K562 (cell line): ENCODE results near the gene RHBDF2. TPM values are rescaled to one million over a fixed set of nuclear protein-coding genes. Genes with fewer than 3 reads are reported as not detected.
A peak's percentile ranks its signal among the peaks of the same experiment; 100 is the strongest.

ENCODE experiments used
- ARID1B ChIP-seq: fragments of 450-650 bp; IDR thresholded peaks from 2 replicates; pipeline ENCODE4 v1.6.1; 2016; ENCODE audit warnings: antibody characterized with exemption, mild to moderate bottlenecking, inconsistent platforms
- ARID3A ChIP-seq: IDR thresholded peaks from 2 replicates; pipeline ENCODE4 v1.6.1; 2012; ENCODE audit warnings: low read depth, low read length, improper control_type of control experiment, borderline replicate concordance
- BRCA1 ChIP-seq, 2 experiments: fragments of 450-650 bp in 1 of 2; sonication (generic) in 1 of 2; formaldehyde crosslinking in 1 of 2; IDR thresholded peaks; 2 replicates each; pipeline versions ENCODE4 v1.5.0 to v1.6.1; 2017 to 2020; ENCODE audit warnings: mild to moderate bottlenecking in 1 of 2, missing genetic modification reagents in 1 of 2
- CBFA2T3 ChIP-seq: fragments of 450-650 bp; IDR thresholded peaks from 2 replicates; pipeline ENCODE4 v1.6.1; 2017
- CEBPB ChIP-seq: fragments of 450-650 bp; IDR thresholded peaks from 2 replicates; pipeline ENCODE4 v1.6.1; 2016; ENCODE audit warnings: missing genetic modification characterization, missing compliant biosample characterization
- DPF2 ChIP-seq: fragments of 450-650 bp; IDR thresholded peaks from 2 replicates; pipeline ENCODE4 v1.6.1; 2016
- HDAC2 ChIP-seq: fragments of 450-650 bp; IDR thresholded peaks from 2 replicates; pipeline ENCODE4 v1.6.1; 2016; ENCODE audit warnings: mild to moderate bottlenecking
- HDAC6 ChIP-seq: IDR thresholded peaks from 2 replicates; pipeline ENCODE4 v1.6.1; 2012; ENCODE audit warnings: low read depth, mild to moderate bottlenecking, control low read depth, inconsistent platforms, low read length, moderate library complexity
- HDGF ChIP-seq: fragments of 450-650 bp; IDR thresholded peaks from 2 replicates; pipeline ENCODE4 v1.6.1; 2016
- HMGN3 ChIP-seq: IDR thresholded peaks from 2 replicates; pipeline ENCODE4 v1.6.1; 2011; ENCODE audit warnings: borderline replicate concordance, low read depth, mild to moderate bottlenecking, mixed read lengths, low read length; ENCODE audit not compliant: insufficient read length; ENCODE audit errors: extremely low read depth
- L3MBTL2 ChIP-seq: fragments of 450-650 bp; IDR thresholded peaks from 2 replicates; pipeline ENCODE4 v1.6.1; 2016; ENCODE audit warnings: mild to moderate bottlenecking, moderate library complexity
- LEF1 ChIP-seq: fragments of 450-650 bp; IDR thresholded peaks from 2 replicates; pipeline ENCODE4 v1.6.1; 2016; ENCODE audit warnings: mild to moderate bottlenecking
- MAFK ChIP-seq: IDR thresholded peaks from 2 replicates; pipeline ENCODE4 v1.6.1; 2011; ENCODE audit warnings: low read length, improper control_type of control experiment
- SMARCB1 ChIP-seq: IDR thresholded peaks from 2 replicates; pipeline ENCODE4 v1.6.1; 2011; ENCODE audit warnings: improper control_type of control experiment, low read depth; ENCODE audit not compliant: insufficient read length
- THAP12 ChIP-seq: fragments of 250-450 bp; sonication (Bioruptor Pico); IDR thresholded peaks from 2 replicates; pipeline ENCODE4 v1.9.0; 2021; ENCODE audit warnings: mild to moderate bottlenecking, inconsistent platforms
- ZNF395 ChIP-seq: fragments of 200-800 bp; sonication (Bioruptor generic); IDR thresholded peaks from 2 replicates; pipeline ENCODE4 v1.6.1; 2017; ENCODE audit warnings: missing genetic modification characterization, missing compliant biosample characterization
- polyA plus RNA-seq, 8 experiments: library from polyadenylated mRNA; depleted of rRNA in 4 of 8; stranded (reverse) in 5 of 8; unstranded in 3 of 8; fragments of >200 nt; fragmentation: Nextera tagmentation in 2 of 8; fragmentation: Illumina TruSeq in 1 of 8; extraction: Ambion mirVana in 2 of 8; extraction: Trizol in 1 of 8; gene quantifications; 2 replicates each; pipeline versions ENCODE4 v1.2.1 to v1.2.3, GENCODE V29; 2011 to 2014; ENCODE audit warnings: inconsistent platforms in 1 of 8, missing spikeins in 1 of 8
- total RNA-seq, 7 experiments: library from RNA; depleted of rRNA in 6 of 7; stranded (reverse); fragments of >200 nt in 6 of 7; fragmentation: Illumina TruSeq in 2 of 7; extraction: Trizol in 2 of 7; gene quantifications; 2 replicates each; pipeline versions ENCODE4 v1.2.1 to v1.2.3, GENCODE V29; 2011 to 2021; ENCODE audit warnings: low replicate concordance in 1 of 7

Gene RHBDF2
- total and polyA plus RNA-seq, 9 of the 15 experiments (the other 6 are each of a cell fraction or from before 2014, with no cell fraction given): 0.04 to 2.8 (median 1.1) TPM

- TF ChIP-seq L3MBTL2 (peak; percentile 19; the same call in 1 of the 2 replicates), DPF2 (peak; percentile 81), SMARCB1 (no peak), ZNF395 (0 out of 2 replicates have a peak, but pooled peaks have one; percentile 31), HMGN3 (no peak), HDAC2 (0 out of 2 replicates have a peak, but pooled peaks have one; percentile 15), CBFA2T3 (peak; percentile 62), LEF1 (0 out of 2 replicates have a peak, but pooled peaks have one; percentile 30), BRCA1 (IDR thresholded peaks at IDR 0.05) (no peak), BRCA1 (CRISPR knock-in tag; IDR thresholded peaks at IDR 0.05) (no peak), HDAC6 (no peak), MAFK (peak; percentile 83; the same call in 1 of the 2 replicates), CEBPB (tag) (0 out of 2 replicates have a peak, but pooled peaks have one; percentile 12), ARID3A (0 out of 2 replicates have a peak, but pooled peaks have one; percentile 27), HDGF (peak; percentile 89), ARID1B (peak; percentile 72), THAP12 (peak; percentile 36; the same call in 1 of the 2 replicates)
Observed at GRCh38 chr17:76442341-76443338, 58.6 kb downstream of the RHBDF2 start (continued).
